Stimulated activated CD4-positive, alpha-beta T cell treated with anti-CD3 and anti-CD28 coated beads, TNF-alpha, amount 100 ng/mL, for 48 hours (primary cell): ENCODE data around the gene DSCAM.
"Not testable (repeated sequence)": the region's sequence is repeated elsewhere in the genome, so short reads cannot be mapped to it uniquely, and the experiment has no call there.

Source experiments
- DNase-seq, 3 donors: peaks; one replicate each; pipeline ENCODE4 v3.0.0-alpha.2; 2020; ENCODE audit warnings: low read depth in 3 of 3

DSCAM gene

DNA sequence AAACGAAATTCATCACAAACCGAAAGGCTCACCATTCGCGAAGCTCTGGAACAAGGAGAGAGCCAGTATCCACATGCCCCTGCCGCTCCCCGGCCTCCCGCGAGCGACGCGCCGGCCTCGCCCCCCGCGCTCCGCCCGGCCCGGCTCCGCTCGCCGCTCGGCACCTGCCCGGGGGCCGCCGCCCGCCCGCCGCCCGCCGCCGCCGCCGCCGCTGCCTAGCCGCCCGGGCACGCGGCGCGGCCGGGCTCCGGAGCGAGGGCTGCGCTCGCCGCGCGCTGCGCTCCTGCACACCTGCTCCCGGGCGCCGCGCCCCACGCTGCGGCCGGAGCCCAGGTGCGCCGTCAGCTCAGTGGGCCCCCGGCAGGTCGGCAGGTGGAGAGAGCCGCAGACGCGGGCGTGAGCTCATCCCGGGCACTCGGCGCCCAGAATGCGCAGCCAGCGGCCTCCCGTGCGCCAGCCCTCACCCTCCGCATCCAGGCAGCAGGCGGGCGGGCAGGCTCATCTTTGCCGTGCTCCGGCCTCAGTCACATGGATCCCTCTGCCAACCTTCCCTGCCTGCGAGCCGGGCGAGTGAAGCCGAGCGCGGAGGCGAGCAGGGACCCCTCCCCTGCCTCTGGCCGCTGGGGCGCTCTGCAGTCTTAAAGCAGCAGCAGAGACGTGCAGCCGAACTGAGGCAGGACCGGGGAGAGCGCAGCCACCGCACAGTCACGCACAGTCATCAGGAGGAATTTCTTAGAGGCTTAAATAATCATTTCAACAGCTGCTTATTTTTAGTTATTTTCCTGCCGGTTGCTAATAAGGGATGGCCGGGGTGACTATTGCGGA lies at the start of gene DSCAM:
Gene DSCAM (minus strand): TSS at position 572 of the 825 bp plus-strand sequence. CDS start 497 bp downstream, at position 75.
- no peak for DNase-seq

DNA sequence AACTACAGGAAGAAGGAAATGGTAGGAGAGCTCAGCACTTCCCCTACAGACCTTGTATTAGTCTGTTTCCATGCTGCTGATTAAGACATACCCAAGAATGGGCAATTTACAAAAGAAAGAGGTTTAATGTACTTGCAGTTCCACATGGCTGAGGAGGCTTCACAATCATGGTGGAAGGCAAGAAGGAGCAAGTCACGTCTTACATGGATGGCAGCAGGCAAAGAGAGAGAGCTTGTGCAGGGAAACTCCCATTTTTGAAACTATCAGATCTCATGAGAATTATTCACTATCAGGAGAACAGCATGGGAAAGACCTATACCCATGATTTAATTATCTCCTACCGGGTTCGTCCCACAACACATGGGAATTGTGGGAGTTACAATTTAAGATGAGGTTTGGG lies 48.7 kb upstream of the DSCAM start:
- not testable (repeated sequence) for DNase-seq

DNA sequence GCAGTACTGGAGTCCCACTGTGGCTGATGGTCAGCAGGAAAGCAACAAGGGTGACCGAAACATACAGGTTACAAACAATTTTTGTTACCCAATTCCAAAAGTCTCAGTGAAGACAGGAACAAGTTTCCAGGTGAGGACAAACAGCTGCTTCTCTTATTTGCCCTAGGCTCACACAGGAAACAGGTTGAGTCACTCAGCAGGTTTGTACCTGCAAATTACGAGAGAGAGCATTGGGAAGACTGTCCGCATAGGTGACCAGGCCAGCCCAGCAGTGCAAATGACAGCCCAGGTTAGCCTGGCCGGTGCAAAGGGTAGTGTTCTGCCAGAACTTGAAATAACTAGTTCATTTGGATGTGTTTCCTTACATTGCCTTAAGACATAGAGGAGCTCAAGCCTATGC lies 40.0 kb upstream of the DSCAM start:
- DNase-seq = no peak

DNA sequence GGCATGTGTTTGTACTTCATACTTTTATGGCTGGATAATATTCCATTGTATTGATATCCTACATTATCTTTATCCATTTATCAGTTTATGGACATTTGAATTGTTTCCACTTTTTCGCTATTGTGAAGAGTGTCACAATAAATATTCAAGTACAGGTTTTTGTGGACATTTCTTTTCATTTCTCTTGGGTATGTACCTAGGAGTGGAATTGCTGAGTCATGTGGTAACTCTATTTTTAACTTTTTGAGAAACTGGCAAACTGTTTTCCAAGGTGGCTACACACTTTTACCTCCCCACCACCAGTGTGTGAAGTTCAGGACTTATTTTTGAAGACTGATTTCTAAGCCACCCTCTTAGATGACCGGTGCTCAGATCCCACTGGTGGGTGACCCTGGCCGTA lies 39.0 kb upstream of the DSCAM start:
- no peak for DNase-seq

- DNase-seq = no peak
Measured at GRCh38 chr21:40882192-40882915, 35.4 kb upstream of the DSCAM start.

- no peak for DNase-seq
Measured at GRCh38 chr21:40881767-40882166, 34.8 kb upstream of the DSCAM start.

GRCh38 chr21:40871099-40871498 lies 24.1 kb upstream of the DSCAM start:
- DNase-seq = no peak

DNA sequence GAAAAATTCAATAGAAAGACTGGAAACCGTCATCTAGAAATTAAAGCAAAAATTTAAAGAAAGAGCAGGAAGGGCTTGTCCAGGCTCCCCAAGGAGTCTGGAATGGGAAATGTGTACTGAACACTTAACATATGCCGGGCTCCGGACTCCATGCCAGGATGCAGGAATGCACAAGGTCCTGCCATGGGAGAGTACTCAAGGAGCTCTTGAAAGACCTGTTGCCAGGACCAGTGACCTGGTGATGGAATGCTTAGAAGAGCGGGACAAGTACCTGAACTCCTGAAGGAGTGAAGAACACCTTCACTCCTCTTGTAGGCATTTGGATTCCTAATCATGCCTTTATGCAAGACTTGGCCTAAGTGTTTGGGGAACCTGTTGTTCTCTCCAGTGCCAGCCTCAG lies 16.9 kb upstream of the DSCAM start:
- no peak for DNase-seq

DNA sequence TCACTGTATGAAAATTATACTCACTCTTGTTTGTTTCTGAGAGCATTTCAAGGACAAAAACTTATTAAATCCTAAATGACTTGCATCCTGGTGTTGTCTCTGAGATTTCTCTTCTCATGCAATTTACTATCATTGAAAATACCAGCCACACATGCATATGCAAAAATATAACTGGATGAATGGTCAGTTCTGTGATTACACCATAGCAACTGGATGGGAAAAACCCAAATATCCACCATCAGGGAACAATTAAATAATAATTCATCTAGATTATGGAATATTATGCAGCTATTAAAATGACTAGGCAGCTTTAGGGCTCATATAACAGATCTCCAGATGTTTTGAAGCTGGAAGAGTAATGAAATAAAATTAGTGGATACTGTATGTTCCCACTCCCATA lies 11.6 kb upstream of the DSCAM start:
- DNase-seq = no peak

DNA sequence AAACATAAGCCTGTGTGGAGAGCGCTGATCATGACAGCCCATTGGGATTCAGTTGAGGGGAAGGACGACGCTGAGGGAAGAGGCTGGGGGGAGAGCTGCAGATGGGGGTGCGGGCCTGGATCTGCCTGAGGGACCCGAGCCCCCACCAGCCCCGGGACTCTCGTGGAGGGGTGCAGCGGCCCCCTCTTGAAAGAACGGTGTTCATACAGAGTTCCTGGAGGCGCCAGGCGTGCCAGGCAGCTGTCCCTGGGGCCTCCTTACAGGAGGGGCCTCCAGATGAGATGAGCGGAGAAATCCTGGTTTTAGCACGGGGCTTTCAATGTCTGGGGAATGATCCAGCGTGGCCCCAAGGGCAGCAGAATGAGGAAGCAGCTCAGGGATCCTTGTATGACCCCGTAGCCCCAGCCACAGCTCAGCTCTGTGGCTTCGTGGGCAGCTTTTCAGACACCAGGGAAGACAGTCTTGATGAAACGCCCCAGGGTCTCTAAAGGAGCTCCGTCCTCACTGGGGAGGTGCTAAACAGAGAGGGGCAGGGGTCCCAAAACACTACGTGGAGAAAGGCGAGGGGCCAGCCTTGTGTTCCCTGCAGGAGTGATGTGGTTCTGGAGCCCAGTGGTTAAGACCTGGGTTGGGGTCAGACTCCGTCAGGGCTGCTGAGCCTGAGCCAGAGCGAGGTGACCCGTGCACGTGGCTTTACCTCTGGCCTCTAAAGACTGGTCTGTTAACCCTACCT lies 7.2 kb upstream of the DSCAM start:
- no peak for DNase-seq

DNA sequence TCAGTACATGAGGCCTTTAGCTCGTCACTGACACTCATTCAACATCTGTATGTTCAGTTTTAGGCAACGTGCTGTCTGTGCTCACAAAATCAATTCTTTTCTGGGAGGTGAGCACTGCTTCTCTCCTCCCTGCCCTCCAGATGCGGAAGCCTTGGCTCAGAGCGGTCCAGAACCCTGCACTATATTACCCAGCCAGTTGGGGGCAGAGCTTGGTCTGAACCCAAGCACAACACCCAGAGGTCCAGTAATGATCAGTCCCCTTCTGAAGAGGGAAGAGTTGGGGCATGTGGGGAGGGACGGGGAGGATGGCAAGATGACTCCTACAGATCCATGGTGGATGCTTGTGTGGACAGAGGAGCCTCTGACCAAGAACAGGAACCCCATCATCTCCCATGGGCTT lies 5.6 kb upstream of the DSCAM start:
- no peak for DNase-seq

GRCh38 chr21:40851749-40852148 lies 4.8 kb upstream of the DSCAM start:
- no peak for DNase-seq

GRCh38 chr21:40850071-40850470 lies 3.1 kb upstream of the DSCAM start:
- DNase-seq = no peak

- DNase-seq = no peak
Measured at GRCh38 chr21:40847951-40848350, 993 bp upstream of the DSCAM start.

DNA sequence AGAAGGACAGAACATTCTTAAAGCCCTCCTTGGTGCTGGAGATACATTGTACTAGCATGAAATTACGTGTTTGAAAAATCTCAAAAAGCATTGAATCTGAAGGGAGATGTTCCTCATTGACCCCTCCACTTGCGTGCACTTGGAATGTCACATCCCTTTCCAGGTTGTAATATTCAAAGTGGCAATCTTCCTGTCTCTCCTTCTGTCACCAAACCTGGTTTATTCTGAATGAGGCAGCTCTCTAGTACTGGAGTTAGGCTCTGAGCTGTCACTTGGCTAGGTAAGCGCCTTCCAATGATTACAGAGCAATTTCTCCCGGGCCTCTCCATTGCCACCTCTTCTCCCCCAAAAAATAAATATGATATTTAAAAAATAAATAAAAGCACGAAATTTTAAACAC lies 855 bp downstream of the DSCAM start:
- no peak for DNase-seq

DNA sequence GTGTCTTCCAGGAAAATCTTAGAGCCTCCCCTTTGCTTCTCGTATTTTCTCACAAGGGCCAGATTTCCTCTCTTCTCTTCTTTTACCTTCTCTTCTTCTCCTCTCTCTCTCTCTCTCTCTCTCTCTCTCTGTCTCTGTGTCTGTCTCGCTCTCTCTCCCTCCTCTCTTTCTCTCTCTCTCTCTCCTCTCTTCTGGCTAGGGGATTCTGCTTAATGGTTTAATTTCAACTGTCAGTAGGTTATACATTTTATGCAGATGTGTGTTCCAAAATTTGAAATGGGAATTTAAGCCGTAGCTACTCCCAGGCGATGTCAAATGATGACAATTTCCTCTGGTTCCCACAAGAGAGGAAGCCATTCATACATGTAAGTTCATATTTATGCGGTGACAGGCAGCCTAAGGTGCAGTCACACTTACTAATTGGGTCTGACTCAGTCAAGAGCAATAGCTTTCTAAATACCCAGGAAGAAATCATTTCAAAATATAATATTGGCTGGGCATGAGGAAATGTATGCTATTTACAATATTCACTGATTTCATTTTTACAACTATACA lies 1.4 kb downstream of the DSCAM start:
- no peak for DNase-seq

DNA sequence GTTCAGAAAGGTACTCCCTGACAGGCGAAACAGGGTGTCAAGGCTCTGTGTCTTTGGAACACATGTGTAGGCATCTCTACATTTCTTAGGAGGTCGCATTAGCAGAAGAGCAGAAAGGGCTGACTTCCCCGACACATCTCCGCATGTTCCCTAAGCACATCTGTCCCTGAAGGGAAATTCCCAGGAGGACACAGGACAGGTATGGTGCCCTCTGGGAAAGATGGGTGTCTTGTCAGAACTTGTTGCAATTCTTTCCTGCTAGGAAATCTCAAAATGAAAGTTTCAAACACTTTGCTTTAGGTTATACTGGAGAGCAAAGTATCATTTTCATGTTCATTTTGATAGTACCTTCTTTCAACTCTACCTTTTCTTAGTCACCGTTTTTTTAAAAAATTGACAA lies 2.0 kb downstream of the DSCAM start:
- DNase-seq = no peak

GRCh38 chr21:40842197-40842552 lies 4.8 kb downstream of the DSCAM start:
- no peak for DNase-seq

- no peak for DNase-seq
Measured at GRCh38 chr21:40841524-40842196, 5.3 kb downstream of the DSCAM start.

GRCh38 chr21:40840401-40841125 lies 6.4 kb downstream of the DSCAM start:
- DNase-seq = no peak

DNA sequence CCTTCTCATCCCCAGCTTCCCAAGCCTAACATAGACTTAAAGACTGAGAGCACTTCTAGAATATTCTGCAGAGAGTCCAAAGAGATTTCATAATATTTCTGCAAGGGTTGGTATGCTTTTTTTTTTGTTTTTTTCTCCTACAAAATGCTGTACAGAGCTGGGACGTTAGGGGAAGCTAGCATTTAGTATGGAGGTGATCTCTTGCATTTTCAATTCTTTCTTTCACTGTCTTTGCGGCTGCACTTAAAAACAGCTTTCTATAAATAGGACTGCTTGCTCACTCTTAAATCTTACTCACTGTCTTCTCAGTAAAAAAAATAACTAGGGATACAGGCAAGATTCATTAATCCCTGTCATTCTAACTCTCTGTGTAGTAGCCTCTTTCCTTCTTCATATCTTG lies 7.4 kb downstream of the DSCAM start:
- DNase-seq = no peak
